SU-DHL-6 (cell line): Measurements from ENCODE around the gene UNC5B.

Source experiments
- CTCF ChIP-seq: fragments of 200-600 bp; sonication (generic); IDR thresholded peaks from one replicate; pipeline ENCODE4 v1.5.1; 2017; ENCODE audit warnings: antibody characterized with exemption, mild to moderate bottlenecking, low read length, moderate library complexity; ENCODE audit not compliant: insufficient read depth, poor library complexity, severe bottlenecking
- EZH2phosphoT487 ChIP-seq: fragments of 200-600 bp; sonication (generic), shearing (Covaris generic); conservative IDR thresholded peaks from 2 replicates; pipeline ENCODE4 v1.6.1; 2018; ENCODE audit warnings: mild to moderate bottlenecking, antibody characterized with exemption, low read length, moderate library complexity, mixed read lengths

DNA sequence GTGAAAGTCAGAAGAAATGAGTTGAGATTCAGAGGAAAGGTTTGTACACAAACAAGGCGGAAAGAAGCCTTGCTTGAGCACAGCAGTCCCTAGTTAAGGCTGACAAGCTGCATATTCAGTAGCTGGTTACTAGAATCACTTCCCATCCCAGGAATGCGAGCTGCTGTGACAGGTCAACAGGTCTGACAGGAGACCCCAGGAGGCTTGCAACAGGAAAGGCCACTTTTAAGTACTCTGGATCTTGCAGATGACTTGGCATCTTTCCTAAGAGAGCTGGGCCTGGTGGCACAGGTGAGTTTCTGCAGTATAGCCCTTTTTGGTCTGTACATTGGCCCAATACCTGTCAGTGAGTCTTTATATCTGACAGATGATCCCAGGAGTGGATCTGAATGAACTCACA lies 35.7 kb upstream of the UNC5B start:
- TF ChIP-seq CTCF (no peak), EZH2phosphoT487 (no peak)
